Measurements from ENCODE around the gene OPN4. TPM values are rescaled to one million over a fixed set of nuclear protein-coding genes. Genes with fewer than 3 reads are reported as not detected.
A peak's percentile ranks its signal among the peaks of the same experiment; 100 is the strongest.

OPN4 gene
- total RNA-seq, 1 experiment from 2014 or later = not detected

DNA sequence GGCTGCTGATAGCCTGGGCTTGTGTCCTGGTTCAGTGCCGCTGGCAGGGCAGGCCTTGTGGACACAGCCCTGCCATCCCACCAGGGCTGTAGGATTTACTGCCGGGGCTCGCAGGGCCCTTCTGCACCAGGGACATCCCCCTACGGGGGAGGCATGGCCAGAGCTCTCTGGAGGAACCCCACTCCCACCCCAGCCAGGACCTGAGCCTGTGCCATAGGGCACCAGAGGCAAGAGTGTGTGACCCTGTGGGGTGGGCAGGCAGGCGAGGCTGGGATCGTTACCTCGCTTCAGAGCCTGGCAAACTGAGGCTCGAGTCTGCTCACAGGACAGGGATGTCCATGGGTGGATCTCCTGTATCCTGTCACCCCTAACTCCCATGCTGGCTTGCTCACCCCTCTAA is 16.5 kb downstream of the OPN4 start:
- no peak for DNase-seq (ENCODE audit: low read depth in 1 of 2, low spot score in 2 of 2)
- no peaks in the 10 kb centered on the region for H3K27me3 ChIP-seq (replicated peaks)
- peaks cover 15% of the 10 kb centered on the region for H3K4me1 ChIP-seq (replicated peaks)
- no peaks in the 10 kb centered on the region for H3K9me3 ChIP-seq (replicated peaks)
- no peaks in the 10 kb centered on the region for H3K36me3 ChIP-seq
- no peak overlapping the region for H3K4me3 ChIP-seq
- H3K27ac ChIP-seq = no peak overlapping the region

DNA sequence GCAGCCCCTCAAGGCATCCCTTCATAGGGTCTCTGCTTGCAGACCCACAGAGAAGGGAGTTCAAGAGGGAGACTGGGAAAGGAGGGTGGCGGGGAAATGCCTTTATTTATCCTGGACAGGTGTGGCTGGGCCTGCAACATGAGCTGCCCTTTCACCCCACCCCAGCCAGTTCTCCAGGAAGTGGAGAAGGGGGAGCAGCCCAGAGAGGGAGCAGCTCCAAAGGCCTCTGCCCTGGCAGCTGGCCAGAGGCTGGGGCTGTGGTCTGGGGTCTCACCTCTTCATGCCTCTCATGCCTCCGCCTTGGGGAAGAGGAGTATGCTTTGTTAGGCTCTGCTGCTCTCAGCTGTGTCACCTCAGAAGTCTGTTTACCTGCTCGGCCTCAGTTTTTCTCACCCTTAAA is 17.1 kb downstream of the OPN4 start:
- Histone ChIP-seq H3K36me3 (no peaks in the 10 kb centered on the region), H3K27ac (no peak overlapping the region), H3K4me3 (no peak overlapping the region), H3K4me1 (replicated peaks) (peaks cover 15% of the 10 kb centered on the region), H3K27me3 (replicated peaks) (no peaks in the 10 kb centered on the region), H3K9me3 (replicated peaks) (no peaks in the 10 kb centered on the region)
- DNase-seq (ENCODE audit: low read depth in 1 of 2, low spot score in 2 of 2) = no peak

DNA sequence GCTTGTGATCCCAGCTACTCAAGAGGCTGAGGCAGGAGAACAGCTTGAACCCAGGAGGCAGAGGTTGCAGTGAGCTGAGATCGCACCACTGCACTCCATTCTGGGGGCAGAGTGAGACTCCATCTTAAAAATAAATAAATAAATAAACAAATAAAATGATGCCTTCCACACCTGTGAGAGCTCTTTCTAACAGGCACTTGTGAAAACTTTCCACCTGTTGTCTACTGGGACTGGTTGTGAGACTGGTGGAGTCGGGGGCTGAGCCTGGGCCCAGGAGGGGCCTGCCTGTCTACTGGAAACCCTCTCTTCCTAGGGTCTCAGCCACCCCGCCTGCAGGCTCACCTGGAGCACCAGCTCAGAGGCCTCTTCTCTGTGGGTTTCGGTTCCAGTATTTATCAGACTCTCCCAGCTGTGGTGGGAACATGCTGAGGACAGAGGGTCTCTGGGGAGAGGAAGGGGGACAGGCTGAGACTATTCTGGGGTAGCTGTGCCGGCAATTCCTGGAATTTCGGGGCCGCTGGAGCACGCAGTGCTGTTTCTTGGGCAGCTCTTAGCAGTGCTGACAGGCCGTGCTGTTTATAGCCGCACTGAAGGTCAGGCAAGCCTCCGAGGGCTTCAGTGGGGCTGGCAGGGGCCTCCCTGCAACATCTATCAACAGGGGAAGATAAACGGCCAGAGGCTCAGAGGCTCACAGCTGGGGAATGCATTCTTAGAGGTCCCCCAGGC is 17.8 kb downstream of the OPN4 start:
- Histone ChIP-seq H3K4me3 (no peak overlapping the region), H3K27ac (no peak overlapping the region), H3K36me3 (no peaks in the 10 kb centered on the region), H3K4me1 (replicated peaks) (peaks cover 15% of the 10 kb centered on the region), H3K27me3 (replicated peaks) (no peaks in the 10 kb centered on the region), H3K9me3 (replicated peaks) (no peaks in the 10 kb centered on the region)
- DNase-seq (ENCODE audit: low read depth in 1 of 2, low spot score in 2 of 2) = no peak

DNA sequence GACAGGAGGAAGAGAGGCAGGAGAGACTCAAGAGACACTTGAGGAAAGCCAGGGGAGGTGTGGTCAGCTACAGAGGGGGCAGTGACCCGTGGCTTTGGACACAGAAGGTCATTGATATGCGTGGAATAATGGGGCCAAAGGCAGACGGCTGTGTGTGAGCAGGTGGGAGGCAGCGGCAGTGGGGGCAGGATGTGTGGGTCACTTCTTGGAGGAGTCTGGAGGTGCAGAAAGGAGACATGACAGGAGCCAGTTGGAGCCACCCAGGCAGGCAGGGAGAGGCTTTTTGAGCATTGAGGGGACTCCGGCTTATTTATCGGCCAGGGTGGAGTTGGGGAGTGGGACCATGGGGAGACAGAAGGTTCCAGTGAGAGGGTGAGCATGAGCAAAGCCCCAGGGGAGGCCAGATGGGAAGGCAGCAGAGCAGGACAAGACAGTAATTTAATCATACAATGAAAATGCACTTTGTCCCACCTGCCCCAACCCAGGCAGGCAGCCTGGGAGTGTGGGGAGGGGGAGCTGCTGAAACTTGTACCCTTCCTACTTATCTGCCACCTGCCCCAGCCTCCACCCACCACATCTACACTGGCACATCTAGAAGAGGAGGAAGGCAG is 19.0 kb downstream of the OPN4 start:
- no peaks in the 10 kb centered on the region for H3K9me3 ChIP-seq (replicated peaks)
- H3K27ac ChIP-seq = no peak overlapping the region
- no peaks in the 10 kb centered on the region for H3K27me3 ChIP-seq (replicated peaks)
- H3K4me3 ChIP-seq = no peak overlapping the region
- no peaks in the 10 kb centered on the region for H3K36me3 ChIP-seq
- H3K4me1 ChIP-seq (replicated peaks) = peaks cover 9% of the 10 kb centered on the region
- no peak for DNase-seq (ENCODE audit: low read depth in 1 of 2, low spot score in 2 of 2)

DNA sequence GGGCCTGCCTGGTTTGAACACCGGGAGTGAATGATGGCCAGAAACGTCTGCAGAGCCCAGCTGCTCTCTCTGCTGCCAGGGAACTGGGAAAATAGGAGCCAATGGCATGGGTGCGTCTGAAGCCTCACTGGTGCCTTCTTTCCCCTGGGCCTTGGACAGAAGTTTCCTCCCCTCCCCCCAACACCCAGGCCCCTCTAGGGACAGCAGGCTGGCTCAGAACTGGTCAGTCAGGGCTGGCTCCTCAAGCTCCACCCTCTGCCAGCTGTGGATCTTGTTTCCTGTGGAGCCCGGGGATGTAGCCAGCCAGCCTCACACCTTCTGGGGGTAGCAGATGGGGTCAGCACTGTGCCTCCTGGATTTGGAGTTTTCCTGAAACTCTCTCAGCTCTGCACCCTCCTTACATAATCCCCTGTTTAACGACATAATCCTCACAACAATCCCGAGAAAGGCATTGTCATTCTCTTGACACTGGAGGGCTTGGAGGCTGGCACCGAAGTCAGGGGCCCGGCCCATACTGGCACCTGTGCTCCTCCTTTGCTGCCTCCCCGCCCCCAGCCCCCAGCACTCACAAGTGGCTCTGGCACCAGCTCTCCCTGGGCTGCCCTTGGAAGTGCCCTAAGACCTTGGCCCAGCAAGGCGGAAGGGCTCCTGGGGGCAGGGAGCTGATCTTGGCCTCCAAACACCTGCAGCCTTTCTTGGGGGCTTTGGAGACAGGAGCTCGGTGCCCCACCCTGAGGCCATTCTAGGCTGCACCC is 19.7 kb downstream of the OPN4 start:
- H3K27me3 ChIP-seq (replicated peaks) = no peaks in the 10 kb centered on the region
- DNase-seq (ENCODE audit: low read depth in 1 of 2, low spot score in 2 of 2) = no peak
- H3K36me3 ChIP-seq = no peaks in the 10 kb centered on the region
- H3K9me3 ChIP-seq (replicated peaks) = no peaks in the 10 kb centered on the region
- H3K27ac ChIP-seq = no peak overlapping the region
- H3K4me3 ChIP-seq = no peak overlapping the region
- H3K4me1 ChIP-seq (replicated peaks) = peaks cover 3% of the 10 kb centered on the region; the same call in 1 of the 2 replicates

DNA sequence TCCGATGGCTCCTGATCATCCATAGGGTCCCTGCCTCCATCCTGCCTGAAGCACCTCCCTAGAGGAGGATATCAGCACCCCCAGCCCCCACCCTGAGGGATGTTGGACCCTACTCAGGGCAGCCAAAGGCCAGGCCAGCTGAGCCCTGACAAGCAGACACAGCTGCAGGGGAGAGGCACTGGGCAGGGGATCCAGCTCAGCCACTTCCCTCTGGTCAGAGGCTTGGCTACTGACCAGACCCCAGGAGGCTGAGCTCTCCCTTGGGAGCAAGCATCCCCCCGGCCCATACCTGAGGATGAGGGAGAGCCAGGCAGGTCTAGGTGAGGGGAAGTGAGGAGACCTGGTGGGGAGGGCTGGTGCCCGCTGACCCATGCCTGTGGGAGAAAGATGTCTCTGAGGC is 20.6 kb downstream of the OPN4 start:
- DNase-seq (ENCODE audit: low read depth in 1 of 2, low spot score in 2 of 2) = no peak
- Histone ChIP-seq H3K27ac (no peak overlapping the region), H3K36me3 (no peaks in the 10 kb centered on the region), H3K9me3 (replicated peaks) (no peaks in the 10 kb centered on the region), H3K4me1 (replicated peaks) (no peaks in the 10 kb centered on the region), H3K4me3 (no peak overlapping the region), H3K27me3 (replicated peaks) (no peaks in the 10 kb centered on the region)

DNA sequence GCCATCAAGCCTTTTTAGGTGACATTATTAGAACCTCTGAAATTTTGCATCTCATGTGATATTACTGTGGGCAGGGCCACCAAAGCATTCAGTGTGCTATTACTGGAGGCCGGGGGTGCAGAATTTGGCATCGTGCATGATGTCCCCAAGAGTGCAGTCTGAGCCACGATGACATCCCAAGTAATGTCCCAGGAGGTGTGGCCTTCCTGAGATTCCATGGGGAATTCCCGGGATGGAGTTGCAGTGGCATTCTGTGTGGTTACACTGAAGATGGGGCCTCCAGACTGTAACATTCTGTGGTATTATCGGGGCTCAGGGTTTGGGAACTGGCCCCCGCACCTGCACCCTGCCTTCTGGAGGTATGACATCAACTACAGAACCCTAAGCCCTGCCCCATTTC is 23.0 kb downstream of the OPN4 start:
- no peaks in the 10 kb centered on the region for H3K4me1 ChIP-seq (replicated peaks)
- no peak overlapping the region for H3K4me3 ChIP-seq
- DNase-seq (ENCODE audit: low read depth in 1 of 2, low spot score in 2 of 2) = no peak
- H3K9me3 ChIP-seq (replicated peaks) = no peaks in the 10 kb centered on the region
- H3K36me3 ChIP-seq = no peaks in the 10 kb centered on the region
- H3K27me3 ChIP-seq (replicated peaks) = no peaks in the 10 kb centered on the region
- no peak overlapping the region for H3K27ac ChIP-seq

DNA sequence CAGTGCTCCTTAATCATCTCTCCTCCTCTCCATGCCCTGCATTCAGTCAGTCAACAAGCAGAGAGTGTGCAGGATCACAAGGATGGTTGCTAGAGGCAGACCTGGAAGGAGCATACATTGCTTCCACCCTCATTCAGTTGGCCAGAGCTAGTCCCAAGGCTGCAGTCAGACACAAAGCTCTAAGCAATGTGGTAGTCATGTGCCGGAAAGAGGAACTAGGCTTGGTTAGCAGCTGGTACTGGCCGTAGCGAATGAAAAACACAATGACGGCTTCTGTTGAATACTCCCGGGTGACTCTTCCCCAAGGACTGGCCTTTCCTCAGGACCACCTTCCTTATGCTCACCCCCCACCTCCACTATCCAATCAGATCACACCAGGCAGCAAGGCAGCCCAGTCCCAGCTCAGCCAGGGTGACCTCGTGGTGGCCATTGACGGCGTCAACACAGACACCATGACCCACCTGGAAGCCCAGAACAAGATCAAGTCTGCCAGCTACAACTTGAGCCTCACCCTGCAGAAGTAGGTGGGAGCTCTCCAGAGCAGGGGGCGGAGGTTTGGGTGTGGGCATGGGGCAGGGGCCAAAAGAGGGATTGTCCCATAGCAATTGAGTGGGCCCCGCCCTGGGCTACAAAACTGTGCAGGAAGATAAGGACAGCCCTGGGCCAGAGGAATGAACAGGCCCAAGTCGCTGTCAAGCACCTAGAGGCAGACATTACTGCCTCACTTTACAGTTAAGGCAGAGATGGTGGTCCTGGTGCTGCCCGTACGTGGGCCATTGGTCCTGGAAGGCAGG is 24.8 kb downstream of the OPN4 start:
- H3K27me3 ChIP-seq (replicated peaks) = no peaks in the 10 kb centered on the region
- no peak for DNase-seq (ENCODE audit: low read depth in 1 of 2, low spot score in 2 of 2)
- H3K4me3 ChIP-seq = no peak overlapping the region
- H3K36me3 ChIP-seq = no peaks in the 10 kb centered on the region
- no peaks in the 10 kb centered on the region for H3K9me3 ChIP-seq (replicated peaks)
- no peaks in the 10 kb centered on the region for H3K4me1 ChIP-seq (replicated peaks)
- H3K27ac ChIP-seq = no peak overlapping the region

DNA sequence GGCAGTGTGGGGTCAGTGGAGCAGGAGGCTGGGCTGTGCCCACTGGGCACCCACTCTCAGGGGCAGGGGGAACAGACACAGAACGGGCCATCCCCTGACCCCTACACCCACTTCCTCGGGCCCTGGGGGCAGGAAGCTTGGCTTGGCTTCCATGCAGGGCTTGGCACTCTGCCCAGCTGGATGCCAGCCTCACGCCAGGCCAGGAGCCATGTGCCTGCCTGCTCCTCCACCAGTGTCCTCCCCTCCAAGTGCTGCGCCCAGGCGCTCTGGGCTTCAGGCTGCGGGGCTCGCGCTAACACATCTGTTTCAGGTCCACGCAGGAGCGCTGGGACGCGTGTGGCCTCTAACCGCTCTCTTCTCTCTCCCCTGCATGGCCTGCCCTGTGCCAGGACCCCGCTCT is 26.7 kb downstream of the OPN4 start:
- H3K27me3 ChIP-seq (replicated peaks) = no peaks in the 10 kb centered on the region
- no peak for DNase-seq (ENCODE audit: low read depth in 1 of 2, low spot score in 2 of 2)
- H3K36me3 ChIP-seq = no peaks in the 10 kb centered on the region
- no peak overlapping the region for H3K4me3 ChIP-seq
- H3K27ac ChIP-seq = no peak overlapping the region
- H3K9me3 ChIP-seq (replicated peaks) = no peaks in the 10 kb centered on the region
- H3K4me1 ChIP-seq (replicated peaks) = 0 out of 2 replicates have a peak, but pooled peaks cover 3% of the 10 kb centered on the region

DNA sequence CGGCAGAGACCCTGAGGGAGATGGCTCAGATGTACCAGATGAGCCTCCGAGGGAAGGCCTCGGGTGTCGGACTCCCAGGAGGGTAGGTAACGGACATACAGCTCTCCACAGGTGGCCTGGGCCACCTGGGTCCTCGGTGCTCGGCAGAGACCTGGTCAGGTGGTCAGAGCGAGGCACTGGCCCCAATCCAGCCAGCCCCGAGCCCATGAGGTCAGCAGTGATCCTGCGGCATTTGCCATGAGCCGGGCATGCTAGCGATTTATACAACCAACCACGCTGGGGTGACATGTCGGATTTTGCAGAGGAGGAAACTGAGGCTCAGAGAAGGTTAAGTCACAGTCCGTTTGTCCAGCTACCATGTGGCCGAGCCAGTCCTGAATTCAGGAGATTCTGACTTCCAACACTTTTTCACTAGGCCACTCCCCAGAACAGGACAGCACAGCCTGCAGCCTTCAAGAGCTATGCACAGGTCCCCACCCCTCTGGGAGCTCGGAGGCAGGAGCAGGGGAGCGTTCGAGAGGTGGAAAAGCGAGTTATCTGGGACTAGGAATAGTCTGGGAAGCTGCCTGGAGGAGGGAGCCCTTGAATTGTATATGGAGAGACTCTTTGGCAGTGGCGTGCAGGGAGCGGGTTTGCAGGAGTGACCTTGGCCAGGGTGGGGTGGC is 27.5 kb downstream of the OPN4 start:
- Histone ChIP-seq H3K27me3 (replicated peaks) (no peaks in the 10 kb centered on the region), H3K4me1 (replicated peaks) (peaks cover 3% of the 10 kb centered on the region), H3K9me3 (replicated peaks) (no peaks in the 10 kb centered on the region), H3K36me3 (no peaks in the 10 kb centered on the region), H3K4me3 (no peak overlapping the region), H3K27ac (no peak overlapping the region)
- no peak for DNase-seq (ENCODE audit: low read depth in 1 of 2, low spot score in 2 of 2)

DNA sequence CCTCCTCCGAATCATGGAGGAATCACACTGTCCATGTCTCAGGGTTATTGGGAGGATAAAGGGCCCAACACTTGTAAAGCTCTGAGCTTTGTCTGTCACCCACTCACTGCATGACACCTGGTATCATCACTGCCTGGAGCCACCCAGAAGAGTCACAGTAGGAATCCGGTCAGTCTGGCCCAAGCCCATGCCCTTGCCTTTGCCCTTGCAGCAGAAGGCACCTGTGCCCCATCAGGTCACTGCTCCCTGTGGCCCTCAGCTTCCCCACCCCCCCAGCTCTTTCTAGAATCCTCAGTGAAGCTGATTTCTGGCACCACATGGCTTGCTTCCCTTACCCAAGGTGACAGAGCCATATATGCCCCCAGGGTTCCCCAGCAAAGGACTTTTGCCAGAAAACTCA is 28.3 kb downstream of the OPN4 start:
- Histone ChIP-seq H3K4me1 (replicated peaks) (peaks cover 11% of the 10 kb centered on the region), H3K27me3 (replicated peaks) (no peaks in the 10 kb centered on the region), H3K9me3 (replicated peaks) (no peaks in the 10 kb centered on the region), H3K36me3 (no peaks in the 10 kb centered on the region), H3K4me3 (no peak overlapping the region), H3K27ac (no peak overlapping the region)
- no peak for DNase-seq (ENCODE audit: low read depth in 1 of 2, low spot score in 2 of 2)

DNA sequence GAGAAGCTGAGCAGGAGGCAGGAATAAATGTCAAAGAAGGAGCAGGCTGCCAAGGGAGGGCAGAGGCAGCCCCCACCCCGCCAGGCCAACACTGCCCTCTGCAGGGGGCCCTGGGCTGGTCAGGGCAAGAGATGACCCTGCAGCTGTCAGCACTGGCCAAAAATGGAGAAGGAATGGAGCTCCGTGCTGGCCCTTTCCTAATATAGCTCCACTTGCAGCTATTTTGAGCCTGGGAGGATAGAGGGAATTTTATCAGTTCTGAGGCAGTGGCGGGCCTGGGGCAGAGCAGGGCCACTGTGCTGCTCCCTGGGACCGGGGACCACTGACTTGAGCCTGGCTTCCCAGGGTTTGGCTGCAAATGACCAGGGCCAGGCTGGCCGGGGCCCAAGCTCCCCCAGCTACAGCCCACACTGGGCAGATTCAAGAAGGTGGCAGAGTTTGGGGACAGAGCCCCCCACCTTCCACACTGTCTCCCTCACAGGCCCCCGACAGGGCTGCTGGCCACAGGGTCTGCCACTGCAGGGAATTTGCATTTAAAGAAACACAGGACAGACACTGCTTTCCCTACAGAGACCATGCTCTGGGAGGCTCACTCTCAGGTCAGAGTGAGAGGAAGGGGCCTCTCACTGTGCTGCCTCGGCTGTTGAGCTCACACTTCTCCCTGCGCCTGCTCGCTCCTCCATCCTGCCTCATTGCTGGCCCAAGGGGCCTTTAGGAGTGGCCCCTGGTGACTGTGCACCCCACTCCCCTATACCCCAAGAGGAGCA is 30.2 kb downstream of the OPN4 start:
- no peak overlapping the region for H3K27ac ChIP-seq
- H3K9me3 ChIP-seq (replicated peaks) = no peaks in the 10 kb centered on the region
- H3K36me3 ChIP-seq = no peaks in the 10 kb centered on the region
- peaks cover 22% of the 10 kb centered on the region for H3K4me1 ChIP-seq (replicated peaks)
- DNase-seq (ENCODE audit: low read depth in 1 of 2, low spot score in 2 of 2) = peak; percentile 45 to 59
- H3K4me3 ChIP-seq = no peak overlapping the region
- no peaks in the 10 kb centered on the region for H3K27me3 ChIP-seq (replicated peaks)

DNA sequence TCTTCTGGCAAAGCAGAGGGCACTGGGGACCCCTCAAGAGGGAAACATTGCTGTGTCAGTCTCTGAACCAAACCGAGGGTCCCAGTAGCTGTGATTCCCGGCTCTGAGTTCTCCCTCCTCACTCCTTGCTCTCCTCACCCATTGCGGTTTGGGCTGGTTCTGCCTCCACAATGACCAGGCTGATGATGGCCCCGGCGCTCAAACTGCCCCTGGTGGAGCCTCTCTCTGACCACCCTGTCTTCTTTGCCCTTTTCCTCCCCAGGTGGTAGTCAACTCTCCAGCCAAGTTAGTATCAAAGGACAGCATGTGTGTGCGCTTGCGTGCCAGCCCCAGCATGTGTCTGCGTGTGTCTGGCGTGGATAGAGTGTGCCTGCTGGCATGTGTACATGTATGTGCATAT is 31.1 kb downstream of the OPN4 start:
- no peaks in the 10 kb centered on the region for H3K36me3 ChIP-seq
- no peak overlapping the region for H3K27ac ChIP-seq

More for the DNA sequence above, 31.1 kb downstream of the OPN4 start:
- Histone ChIP-seq H3K9me3 (replicated peaks) (no peaks in the 10 kb centered on the region), H3K27me3 (replicated peaks) (no peaks in the 10 kb centered on the region), H3K4me1 (replicated peaks) (peaks cover 22% of the 10 kb centered on the region), H3K4me3 (no peak overlapping the region)
- no peak for DNase-seq (ENCODE audit: low read depth in 1 of 2, low spot score in 2 of 2)

Data from SJSA1 (cell line).